ENCODE measurements around the gene MRPL49.
A peak's percentile ranks its signal among the peaks of the same experiment; 100 is the strongest.
"Not testable (repeated sequence)": the region's sequence is repeated elsewhere in the genome, so short reads cannot be mapped to it uniquely, and the experiment has no call there.

MRPL49 gene

GRCh38 chr11:65117206-65118096 is 4.7 kb upstream of the MRPL49 start, which contains the start of gene ZNHIT2:
TSS of gene ZNHIT2 (minus strand) at chr11:65117701. CDS start at chr11:65117653, 48 bp downstream.
- peak; percentile 100 for DNase-seq (ENCODE audit: low spot score)

- DNase-seq (ENCODE audit: low spot score): no peak
Measured at GRCh38 chr11:65118097-65118837, 3.9 kb upstream of the MRPL49 start.

GRCh38 chr11:65118891-65119669 is 3.0 kb upstream of the MRPL49 start:
- DNase-seq (ENCODE audit: low spot score): not testable (repeated sequence)

GRCh38 chr11:65119670-65119995 is 2.5 kb upstream of the MRPL49 start:
- DNase-seq (ENCODE audit: low spot score): no peak

- no peak for DNase-seq (ENCODE audit: low spot score)
Measured at GRCh38 chr11:65120831-65121230, 1.3 kb upstream of the MRPL49 start.

GRCh38 chr11:65121447-65121864 is 665 bp upstream of the MRPL49 start:
- peak; percentile 21 for DNase-seq (ENCODE audit: low spot score)

GRCh38 chr11:65124480-65125196 is 2.5 kb downstream of the MRPL49 start:
- DNase-seq (ENCODE audit: low spot score): no peak

GRCh38 chr11:65125197-65126056 is 3.3 kb downstream of the MRPL49 start:
- DNase-seq (ENCODE audit: low spot score): no peak

GRCh38 chr11:65126624-65127274 is 4.6 kb downstream of the MRPL49 start:
- no peak for DNase-seq (ENCODE audit: low spot score)

- DNase-seq (ENCODE audit: low spot score): no peak
Measured at GRCh38 chr11:65127473-65128181, 5.5 kb downstream of the MRPL49 start.

- no peak for DNase-seq (ENCODE audit: low spot score)
Measured at GRCh38 chr11:65128182-65129145, 6.3 kb downstream of the MRPL49 start.

- no peak for DNase-seq (ENCODE audit: low spot score)
Measured at GRCh38 chr11:65129649-65130441, 7.7 kb downstream of the MRPL49 start.

GRCh38 chr11:65130631-65131416 is 8.7 kb downstream of the MRPL49 start:
- DNase-seq (ENCODE audit: low spot score): no peak

- DNase-seq (ENCODE audit: low spot score): no peak
Measured at GRCh38 chr11:65131417-65131776, 9.3 kb downstream of the MRPL49 start.

GRCh38 chr11:65131895-65132237 is 9.7 kb downstream of the MRPL49 start:
- DNase-seq (ENCODE audit: low spot score): no peak

GRCh38 chr11:65132238-65132987 is 10.3 kb downstream of the MRPL49 start:
- DNase-seq (ENCODE audit: low spot score): no peak
